ENCODE results near the gene ERMN. TPM values are rescaled to one million over a fixed set of nuclear protein-coding genes. Genes with fewer than 3 reads are reported as not detected.
A peak's percentile ranks its signal among the peaks of the same experiment; 100 is the strongest.
"Not testable (repeated sequence)": the region's sequence is repeated elsewhere in the genome, so short reads cannot be mapped to it uniquely, and the experiment has no call there.

The ERMN gene, protein sequence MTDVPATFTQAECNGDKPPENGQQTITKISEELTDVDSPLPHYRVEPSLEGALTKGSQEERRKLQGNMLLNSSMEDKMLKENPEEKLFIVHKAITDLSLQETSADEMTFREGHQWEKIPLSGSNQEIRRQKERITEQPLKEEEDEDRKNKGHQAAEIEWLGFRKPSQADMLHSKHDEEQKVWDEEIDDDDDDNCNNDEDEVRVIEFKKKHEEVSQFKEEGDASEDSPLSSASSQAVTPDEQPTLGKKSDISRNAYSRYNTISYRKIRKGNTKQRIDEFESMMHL
- total RNA-seq (2014; rRNA removed; shearing (Covaris generic)) = not detected in 2 replicates

DNA sequence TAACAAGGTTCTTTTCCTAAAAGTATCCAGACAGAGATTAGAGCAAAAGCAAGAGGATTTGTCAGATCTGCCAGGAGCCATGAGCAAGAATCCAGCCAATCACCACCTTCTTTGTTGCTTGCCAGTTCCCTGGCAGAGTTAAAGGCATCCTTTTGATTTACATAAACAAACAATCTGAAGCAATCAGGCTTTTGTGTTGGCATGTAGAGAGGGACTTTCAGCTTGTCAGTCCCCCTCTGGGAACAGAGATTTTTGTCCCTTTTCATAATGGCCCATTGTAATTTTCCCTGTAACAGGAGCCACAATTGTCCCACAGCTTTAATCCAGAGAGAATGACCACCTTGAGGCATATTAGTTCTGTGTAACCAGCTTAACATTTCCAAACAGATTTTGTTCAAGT lies at the start of gene ERMN:
TSS of gene ERMN (minus strand) at position 39 of the 400 bp plus-strand sequence. CDS start 182 bp downstream, outside the sequence.
- H3K9me3 ChIP-seq (replicated peaks) = no peaks in the 10 kb centered on the region
- H3K4me3 ChIP-seq = no peak within 1 kb of the TSS
- H3K27me3 ChIP-seq (replicated peaks) = peaks cover 9% of the 10 kb centered on the region
- no peaks in the 10 kb centered on the region for H3K4me1 ChIP-seq (replicated peaks)
- no peaks in the 10 kb centered on the region for H3K36me3 ChIP-seq
- DNase-seq (ENCODE audit: low read depth in 1 of 2, low spot score in 2 of 2) = no peak
- no peak within 1 kb of the TSS for H3K27ac ChIP-seq

DNA sequence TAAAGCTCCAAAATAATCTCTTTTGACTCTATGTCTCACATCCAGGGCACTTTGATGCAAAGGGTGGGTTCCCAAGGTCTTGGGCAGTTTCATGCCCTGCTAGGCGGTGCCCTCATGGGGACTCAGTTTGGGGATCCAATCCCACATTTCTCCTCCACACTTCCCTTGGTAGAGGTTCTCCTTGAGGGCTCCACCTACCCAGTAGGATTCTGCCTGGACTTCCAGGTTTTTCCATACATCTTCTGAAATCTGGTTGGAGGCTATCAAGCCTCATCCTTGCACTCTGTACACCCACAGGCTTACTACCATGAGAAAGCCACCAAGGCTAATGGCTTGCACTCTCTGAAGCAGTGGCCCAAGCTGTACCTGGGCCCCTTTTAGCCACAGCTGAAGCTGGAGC lies 49.8 kb upstream of the ERMN start:
- Histone ChIP-seq H3K9me3 (replicated peaks) (no peaks in the 10 kb centered on the region), H3K36me3 (no peaks in the 10 kb centered on the region), H3K27ac (no peak overlapping the region), H3K4me3 (no peak overlapping the region), H3K4me1 (replicated peaks) (no peaks in the 10 kb centered on the region), H3K27me3 (replicated peaks) (no peaks in the 10 kb centered on the region)
- no peak for DNase-seq (ENCODE audit: low read depth in 1 of 2, low spot score in 2 of 2)

DNA sequence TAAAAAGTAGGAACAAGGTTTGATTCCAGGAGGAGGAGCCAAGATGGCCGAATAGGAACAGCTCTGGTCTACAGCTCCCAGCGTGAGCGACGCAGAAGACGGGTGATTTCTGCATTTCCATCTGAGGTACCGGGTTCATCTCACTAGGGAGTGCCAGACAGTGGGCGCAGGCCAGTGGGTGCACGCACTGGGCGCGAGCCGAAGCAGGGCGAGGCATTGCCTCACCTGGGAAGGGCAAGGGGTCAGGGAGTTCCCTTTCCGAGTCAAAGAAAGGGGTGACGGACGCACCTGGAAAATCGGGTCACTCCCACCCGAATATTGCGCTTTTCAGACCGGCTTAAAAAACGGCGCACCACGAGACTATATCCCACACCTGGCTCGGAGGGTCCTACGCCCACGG lies 42.9 kb upstream of the ERMN start:
- not testable (repeated sequence) for H3K4me1 ChIP-seq (replicated peaks); H3K9me3 ChIP-seq (replicated peaks); H3K27me3 ChIP-seq (replicated peaks); H3K36me3 ChIP-seq; H3K27ac ChIP-seq; H3K4me3 ChIP-seq; DNase-seq (ENCODE audit: low read depth in 1 of 2, low spot score in 2 of 2)

DNA sequence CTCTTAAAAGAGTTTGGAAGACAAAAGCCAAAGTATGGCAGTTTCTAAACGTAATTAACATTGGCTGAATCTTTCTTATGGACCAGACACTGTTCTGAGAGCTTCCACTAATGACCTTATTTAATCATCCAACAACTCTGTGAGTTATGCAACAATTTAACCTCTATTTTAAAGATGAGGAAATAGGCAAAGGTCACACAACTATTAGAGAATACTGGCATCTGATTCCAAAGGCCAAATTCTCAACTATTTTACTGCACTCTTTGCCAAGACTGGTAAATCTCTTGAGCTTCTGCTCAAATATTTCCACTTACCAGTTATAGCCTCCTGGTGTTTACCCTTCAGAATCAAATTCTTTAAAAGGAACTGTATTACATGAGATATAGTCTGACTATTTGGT lies 42.1 kb upstream of the ERMN start:
- Histone ChIP-seq H3K27me3 (replicated peaks) (no peaks in the 10 kb centered on the region), H3K9me3 (replicated peaks) (no peaks in the 10 kb centered on the region)

DNA sequence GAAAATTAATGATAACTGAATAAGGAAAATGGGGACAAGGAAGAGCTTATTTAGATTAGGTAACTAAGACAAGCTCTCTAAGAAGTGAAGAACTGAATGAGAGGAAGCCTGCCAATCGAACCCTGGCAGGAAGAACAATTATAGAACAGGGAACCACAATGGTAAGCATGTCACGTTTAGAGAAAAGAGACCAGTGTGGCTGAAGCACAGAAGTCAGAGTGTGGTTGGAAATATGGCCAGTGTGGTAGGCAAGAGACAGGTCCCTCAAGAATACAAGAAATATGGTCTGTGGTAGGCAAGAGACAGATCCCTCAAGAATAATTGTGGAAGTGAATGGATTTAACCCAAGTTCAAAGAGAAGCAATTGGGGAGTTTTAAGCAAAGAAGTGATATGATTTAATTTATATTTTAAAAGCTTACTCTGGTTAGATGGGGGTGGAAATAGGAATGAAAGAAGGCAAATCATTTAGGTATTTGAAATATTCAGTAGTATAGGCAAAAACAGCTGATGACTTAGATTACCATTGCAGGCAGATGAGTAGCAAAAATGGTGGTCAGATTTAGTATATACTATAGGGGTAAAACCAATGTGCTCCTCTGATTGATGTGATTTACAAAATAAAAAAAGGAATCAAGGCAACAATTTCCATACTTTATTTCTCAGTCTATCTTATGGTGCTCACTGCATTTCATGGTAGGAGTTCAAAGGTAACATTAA lies 38.8 kb upstream of the ERMN start:
- Histone ChIP-seq H3K27me3 (replicated peaks) (no peaks in the 10 kb centered on the region), H3K4me3 (no peak overlapping the region), H3K9me3 (replicated peaks) (no peaks in the 10 kb centered on the region; the same call in 1 of the 2 replicates), H3K36me3 (no peaks in the 10 kb centered on the region), H3K27ac (no peak overlapping the region), H3K4me1 (replicated peaks) (no peaks in the 10 kb centered on the region)
- no peak for DNase-seq (ENCODE audit: low read depth in 1 of 2, low spot score in 2 of 2)

More for the DNA sequence above, 42.1 kb upstream of the ERMN start:
- Histone ChIP-seq H3K4me3 (no peak overlapping the region), H3K36me3 (no peaks in the 10 kb centered on the region), H3K4me1 (replicated peaks) (no peaks in the 10 kb centered on the region), H3K27ac (no peak overlapping the region)
- no peak for DNase-seq (ENCODE audit: low read depth in 1 of 2, low spot score in 2 of 2)

DNA sequence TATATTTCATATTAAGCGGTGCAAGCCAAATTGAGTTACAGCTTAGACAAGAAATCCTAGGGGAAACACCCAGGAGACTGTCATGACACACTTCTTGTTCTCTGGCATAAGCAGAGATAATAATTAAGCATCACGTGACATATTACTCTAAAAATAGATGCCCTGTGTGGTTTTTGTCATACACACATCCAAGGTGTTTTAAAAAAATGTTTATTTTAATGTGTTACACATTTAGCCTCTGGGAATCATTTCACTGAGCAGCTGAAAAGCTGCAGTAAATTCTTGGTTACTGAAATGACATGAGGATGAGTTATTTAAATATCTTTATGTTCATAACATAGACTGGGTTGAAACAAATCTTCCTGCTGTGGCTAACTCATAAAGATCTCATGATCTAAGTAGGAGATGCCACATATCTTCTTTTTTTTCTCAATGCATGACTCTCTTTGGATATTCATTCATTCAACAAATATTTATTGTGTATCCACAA lies 38.0 kb upstream of the ERMN start:
- no peaks in the 10 kb centered on the region for H3K27me3 ChIP-seq (replicated peaks)
- no peaks in the 10 kb centered on the region for H3K36me3 ChIP-seq
- no peaks in the 10 kb centered on the region; the same call in 1 of the 2 replicates for H3K9me3 ChIP-seq (replicated peaks)
- no peaks in the 10 kb centered on the region for H3K4me1 ChIP-seq (replicated peaks)
- DNase-seq (ENCODE audit: low read depth in 1 of 2, low spot score in 2 of 2) = no peak
- no peak overlapping the region for H3K27ac ChIP-seq
- no peak overlapping the region for H3K4me3 ChIP-seq

DNA sequence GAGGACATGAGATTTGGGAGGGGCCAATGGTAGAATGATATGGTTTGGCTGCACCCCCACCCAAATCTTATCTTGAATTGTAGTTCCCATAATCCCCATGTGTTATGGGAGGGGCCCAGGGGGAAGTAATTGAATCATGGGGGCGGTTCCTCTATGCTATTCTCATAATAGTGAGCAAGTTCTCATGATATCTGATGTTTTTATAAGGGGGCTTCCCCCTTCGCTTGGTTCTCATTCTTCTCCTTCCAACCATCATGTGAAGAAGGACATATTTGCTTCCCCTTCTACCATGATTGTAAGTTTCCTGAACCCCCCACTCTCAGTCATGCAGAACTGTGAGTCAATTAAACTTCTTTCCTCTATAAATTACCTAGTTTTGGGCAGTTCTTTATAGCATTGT lies 37.0 kb upstream of the ERMN start:
- Histone ChIP-seq H3K9me3 (replicated peaks) (no peaks in the 10 kb centered on the region; the same call in 1 of the 2 replicates), H3K27me3 (replicated peaks) (no peaks in the 10 kb centered on the region), H3K4me1 (replicated peaks) (no peaks in the 10 kb centered on the region), H3K4me3 (no peak overlapping the region), H3K27ac (no peak overlapping the region), H3K36me3 (no peaks in the 10 kb centered on the region)
- DNase-seq (ENCODE audit: low read depth in 1 of 2, low spot score in 2 of 2) = no peak

DNA sequence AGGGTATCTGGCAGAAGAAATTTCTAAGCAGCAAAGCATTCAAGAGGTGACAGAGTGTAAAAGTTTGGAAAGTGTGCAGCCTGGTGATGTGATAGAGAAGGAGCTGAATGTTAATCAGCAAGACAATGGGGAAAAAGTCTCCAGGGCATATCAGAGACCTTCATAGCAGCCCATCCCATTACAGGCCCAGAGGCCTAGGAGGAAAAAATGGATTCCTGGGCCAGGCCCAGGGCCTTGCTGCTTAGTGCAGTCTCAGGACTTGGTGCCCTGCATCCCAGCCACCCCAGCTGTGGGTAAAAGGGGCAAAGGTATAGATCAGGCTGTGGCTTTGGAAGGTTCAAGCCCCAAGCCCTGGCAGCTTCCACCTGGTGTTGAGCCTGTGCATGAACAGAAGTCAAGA lies 35.9 kb upstream of the ERMN start:
- H3K4me3 ChIP-seq = no peak overlapping the region
- no peaks in the 10 kb centered on the region; the same call in 1 of the 2 replicates for H3K9me3 ChIP-seq (replicated peaks)
- H3K27ac ChIP-seq = no peak overlapping the region
- DNase-seq (ENCODE audit: low read depth in 1 of 2, low spot score in 2 of 2) = no peak
- no peaks in the 10 kb centered on the region for H3K27me3 ChIP-seq (replicated peaks)
- H3K4me1 ChIP-seq (replicated peaks) = no peaks in the 10 kb centered on the region
- no peaks in the 10 kb centered on the region for H3K36me3 ChIP-seq

DNA sequence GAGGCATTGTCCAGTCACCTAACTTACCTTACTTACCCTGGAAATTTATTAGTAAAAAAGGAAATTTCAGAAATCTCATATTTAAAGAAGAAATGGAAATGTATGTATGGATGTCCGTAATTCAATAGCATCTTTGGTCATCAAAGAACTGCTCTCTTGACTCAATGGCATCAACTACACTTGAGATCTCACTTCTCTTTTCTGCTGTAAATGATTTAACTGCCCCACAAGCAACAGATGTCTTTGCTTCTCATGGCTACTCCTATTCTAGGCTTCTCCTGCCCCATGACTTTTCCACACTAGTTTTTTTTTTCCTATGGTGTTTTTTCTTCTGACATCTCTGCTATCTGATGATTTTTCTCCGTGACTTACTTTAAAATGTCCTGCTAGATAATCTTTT lies 34.0 kb upstream of the ERMN start:
- Histone ChIP-seq H3K9me3 (replicated peaks) (no peaks in the 10 kb centered on the region; the same call in 1 of the 2 replicates), H3K36me3 (no peaks in the 10 kb centered on the region), H3K27me3 (replicated peaks) (no peaks in the 10 kb centered on the region), H3K27ac (no peak overlapping the region), H3K4me3 (no peak overlapping the region), H3K4me1 (replicated peaks) (peaks cover 6% of the 10 kb centered on the region; the same call in 1 of the 2 replicates)
- DNase-seq (ENCODE audit: low read depth in 1 of 2, low spot score in 2 of 2) = no peak

DNA sequence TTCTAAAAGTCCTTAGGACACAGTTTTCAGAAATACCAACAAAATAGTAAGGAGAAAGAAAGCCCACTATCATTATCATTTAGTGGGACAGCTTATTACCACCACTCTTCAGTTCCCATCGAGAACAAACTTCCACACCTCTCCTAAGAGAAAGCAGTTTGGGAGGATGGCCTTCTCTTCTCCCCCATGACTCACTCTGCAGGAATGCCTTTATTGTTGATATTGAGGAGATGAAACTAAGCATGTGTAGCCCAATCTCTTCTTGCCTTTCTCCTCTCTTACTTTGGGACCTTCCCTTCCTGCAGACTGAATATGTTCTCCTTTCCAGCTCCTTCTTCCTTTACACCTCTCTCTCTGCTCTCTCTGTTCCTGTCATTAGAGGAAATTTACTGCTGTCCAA lies 30.0 kb upstream of the ERMN start:
- H3K27me3 ChIP-seq (replicated peaks) = no peaks in the 10 kb centered on the region
- DNase-seq (ENCODE audit: low read depth in 1 of 2, low spot score in 2 of 2) = peak in 1 of 2 experiments; percentile 19
- H3K27ac ChIP-seq = no peak overlapping the region

DNA sequence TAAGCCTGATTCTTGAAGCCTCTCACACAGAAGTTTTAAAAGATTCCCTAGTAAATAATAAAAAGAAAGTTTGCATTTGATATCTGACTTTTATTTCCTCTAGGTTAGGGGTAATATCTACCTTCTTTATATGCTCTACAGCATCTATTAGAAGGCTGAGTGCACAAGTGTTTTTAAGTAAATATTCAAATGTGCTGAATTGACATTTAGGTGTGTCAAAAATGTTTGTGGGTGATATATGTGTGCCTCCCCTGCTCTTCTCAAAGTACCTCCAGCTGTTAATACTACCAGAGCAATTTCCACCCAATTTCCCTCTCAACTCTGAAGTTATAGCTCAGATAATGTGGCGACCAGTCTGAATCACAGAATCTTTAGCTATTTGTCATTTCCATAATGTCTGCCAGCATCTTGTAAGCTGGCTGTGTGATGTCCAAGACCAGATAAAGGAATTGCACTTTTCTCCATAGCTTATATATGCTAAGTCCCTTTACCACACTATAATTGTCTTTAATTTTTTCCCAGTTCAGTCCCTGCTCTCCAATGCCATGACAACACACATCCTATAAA lies 24.4 kb upstream of the ERMN start:
- no peaks in the 10 kb centered on the region for H3K36me3 ChIP-seq
- no peak for DNase-seq (ENCODE audit: low read depth in 1 of 2, low spot score in 2 of 2)
- H3K27ac ChIP-seq = no peak overlapping the region
- H3K4me1 ChIP-seq (replicated peaks) = no peaks in the 10 kb centered on the region
- H3K9me3 ChIP-seq (replicated peaks) = peaks cover 2% of the 10 kb centered on the region; the same call in 1 of the 2 replicates
- no peak overlapping the region for H3K4me3 ChIP-seq
- no peaks in the 10 kb centered on the region for H3K27me3 ChIP-seq (replicated peaks)

More for the DNA sequence above, 30.0 kb upstream of the ERMN start:
- Histone ChIP-seq H3K9me3 (replicated peaks) (no peaks in the 10 kb centered on the region; the same call in 1 of the 2 replicates), H3K4me3 (no peak overlapping the region), H3K4me1 (replicated peaks) (peaks cover 6% of the 10 kb centered on the region; the same call in 1 of the 2 replicates), H3K36me3 (no peaks in the 10 kb centered on the region)

DNA sequence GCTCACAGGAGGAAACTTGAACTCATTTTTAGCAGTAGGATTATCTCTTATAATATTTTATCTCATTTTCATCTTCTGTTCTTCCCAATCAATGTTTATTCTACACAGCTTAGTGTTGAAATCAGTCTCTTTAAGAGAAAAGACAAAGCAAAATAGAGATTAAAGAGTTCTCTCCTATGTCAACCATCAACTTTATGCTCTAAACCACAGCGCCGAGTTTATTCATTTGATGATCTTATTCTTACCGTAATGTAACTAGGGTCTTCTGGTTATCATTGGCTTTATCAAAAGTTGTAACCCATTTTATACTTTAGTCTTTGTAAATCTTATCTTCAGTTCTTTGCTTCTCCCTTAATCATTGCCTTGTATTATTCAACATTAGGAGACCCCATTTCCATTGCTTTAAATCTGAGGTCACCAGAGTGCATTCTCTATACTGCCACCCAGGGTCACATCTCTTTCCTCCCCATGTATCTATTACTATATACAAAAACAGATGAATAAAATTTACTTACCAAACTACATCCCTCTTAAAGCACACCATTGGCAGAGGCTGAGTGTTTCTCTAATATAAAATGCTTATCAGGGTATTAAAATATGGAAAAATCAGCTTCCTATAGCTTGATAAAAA lies 22.8 kb upstream of the ERMN start:
- no peaks in the 10 kb centered on the region for H3K4me1 ChIP-seq (replicated peaks)
- H3K27me3 ChIP-seq (replicated peaks) = no peaks in the 10 kb centered on the region
- H3K4me3 ChIP-seq = no peak overlapping the region
- no peak overlapping the region for H3K27ac ChIP-seq
- no peaks in the 10 kb centered on the region for H3K36me3 ChIP-seq
- H3K9me3 ChIP-seq (replicated peaks) = peaks cover 2% of the 10 kb centered on the region; the same call in 1 of the 2 replicates
- DNase-seq (ENCODE audit: low read depth in 1 of 2, low spot score in 2 of 2) = no peak

DNA sequence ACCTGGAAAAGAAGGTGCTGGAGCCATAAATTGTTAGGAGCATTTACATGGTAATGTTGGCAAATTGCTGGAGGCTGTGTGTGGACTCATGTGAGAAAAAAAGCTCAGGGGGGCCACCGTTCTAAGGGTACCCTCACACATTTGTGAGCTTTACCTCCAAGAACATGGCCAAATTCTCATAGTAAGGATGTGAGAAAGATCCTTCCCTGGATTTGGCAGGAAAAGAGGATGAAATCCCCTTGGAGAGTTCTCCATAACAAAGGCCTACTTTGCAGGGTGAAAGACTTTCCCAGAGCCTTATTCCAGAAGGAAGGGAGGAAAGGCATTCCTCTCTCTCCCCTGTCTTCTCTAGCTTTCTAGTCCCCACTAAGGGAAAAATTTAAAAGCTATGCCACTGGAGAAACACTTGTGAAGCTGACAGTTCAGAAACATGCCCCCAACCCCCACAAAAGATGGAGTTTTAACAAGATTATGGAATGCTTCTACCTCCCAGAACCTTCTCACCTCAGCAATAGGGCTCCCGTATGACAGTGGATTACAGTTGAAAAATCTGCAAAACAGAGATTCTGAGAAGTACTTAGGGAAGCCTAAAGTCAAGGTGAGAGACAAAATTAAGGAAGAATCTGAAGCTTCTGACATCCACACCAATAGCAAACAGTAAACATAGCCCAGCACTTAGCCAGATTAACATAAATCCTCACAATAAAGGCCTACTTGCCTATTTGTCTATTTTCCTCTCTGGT lies 20.2 kb upstream of the ERMN start:
- Histone ChIP-seq H3K36me3 (no peaks in the 10 kb centered on the region), H3K27ac (no peak overlapping the region), H3K4me1 (replicated peaks) (no peaks in the 10 kb centered on the region), H3K9me3 (replicated peaks) (peaks cover 2% of the 10 kb centered on the region; the same call in 1 of the 2 replicates), H3K27me3 (replicated peaks) (no peaks in the 10 kb centered on the region), H3K4me3 (no peak overlapping the region)
- DNase-seq (ENCODE audit: low read depth in 1 of 2, low spot score in 2 of 2) = no peak
